IPS-18a (cell line): ENCODE measurements around the gene RNF207.
A peak's percentile ranks its signal among the peaks of the same experiment; 100 is the strongest.

Source experiments
- H3K27ac ChIP-seq: one replicate; pipeline ENCODE4 v1.5.1; 2013; ENCODE audit warnings: low read length
- H3K27me3 ChIP-seq: one replicate; pipeline ENCODE4 v1.6.1; 2013; ENCODE audit warnings: mild to moderate bottlenecking, low read length; ENCODE audit not compliant: control insufficient read depth, insufficient read depth
- H3K36me3 ChIP-seq: one replicate; pipeline ENCODE4 v1.6.1; 2013; ENCODE audit warnings: low read depth, low read length; ENCODE audit not compliant: control insufficient read depth
- H3K4me1 ChIP-seq: one replicate; pipeline ENCODE4 v1.6.1; 2013; ENCODE audit warnings: low read depth, low read length; ENCODE audit not compliant: control insufficient read depth
- H3K4me3 ChIP-seq: one replicate; pipeline ENCODE4 v1.5.1; 2013; ENCODE audit warnings: low read length
- H3K9ac ChIP-seq: one replicate; pipeline ENCODE4 v1.6.1; 2013; ENCODE audit warnings: mild to moderate bottlenecking, low read length, moderate library complexity
- H3K9me3 ChIP-seq: one replicate; pipeline ENCODE4 v1.6.1; 2013; ENCODE audit warnings: low read depth, low read length; ENCODE audit not compliant: control insufficient read depth

Gene RNF207

DNA sequence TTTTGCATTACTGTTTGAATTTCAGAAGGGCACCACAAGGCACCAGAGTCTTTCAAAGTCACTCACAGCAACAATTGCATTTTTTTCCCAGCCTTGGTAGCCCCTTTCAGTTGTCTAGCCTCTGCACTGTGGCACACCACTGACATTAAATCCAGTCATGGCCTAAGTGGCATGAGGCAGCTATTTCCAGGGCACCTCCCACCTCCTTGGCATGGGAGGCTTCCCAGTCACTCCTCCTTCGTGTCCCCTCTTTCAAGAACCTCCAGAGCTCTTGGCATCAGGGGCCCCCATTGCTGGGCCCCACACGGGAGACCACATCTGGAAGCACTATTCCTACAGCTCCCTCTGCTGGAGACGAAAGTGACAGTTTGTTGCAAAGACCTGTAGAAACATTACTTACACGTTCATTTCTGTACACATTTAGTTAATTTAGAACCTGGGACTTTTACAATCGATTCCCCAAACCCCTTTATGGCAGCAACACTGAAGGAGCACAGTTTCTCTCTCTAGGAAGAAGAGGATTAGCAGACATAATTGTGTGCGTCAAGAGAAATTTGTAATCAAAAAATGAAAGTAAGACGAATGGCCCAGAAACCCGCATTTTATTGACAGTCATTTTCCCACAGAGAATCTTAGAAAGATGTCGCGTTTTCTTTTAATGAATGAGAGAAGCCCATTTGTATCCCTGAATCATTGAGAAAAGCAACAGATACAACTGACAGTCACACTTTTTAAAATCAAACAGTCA lies 20.1 kb upstream of the RNF207 start:
- Histone ChIP-seq H3K36me3 (peaks cover 49% of the 10 kb centered on the region), H3K4me3 (no peak overlapping the region), H3K27me3 (peaks cover 23% of the 10 kb centered on the region), H3K27ac (no peak overlapping the region), H3K9ac (no peak overlapping the region), H3K4me1 (peaks cover 11% of the 10 kb centered on the region), H3K9me3 (no peaks in the 10 kb centered on the region)

DNA sequence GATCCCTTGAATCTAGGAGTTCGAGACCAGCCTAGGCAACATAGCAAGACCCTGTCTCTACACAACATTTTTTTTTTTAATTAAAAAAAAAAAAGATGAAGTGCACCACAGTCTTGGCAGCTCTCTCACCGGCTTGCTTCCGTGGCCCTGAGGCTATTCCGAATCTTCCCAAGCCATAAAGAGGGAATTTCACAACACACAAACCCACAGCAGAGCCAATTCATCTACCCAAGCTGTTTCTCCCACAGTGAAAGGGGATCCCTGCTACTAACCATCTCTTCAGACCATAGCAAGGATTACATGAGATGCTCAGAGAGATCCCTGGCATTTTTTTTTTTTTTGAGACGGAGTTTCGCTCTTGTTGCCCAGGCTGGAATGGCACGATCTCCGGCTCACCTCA lies 17.5 kb upstream of the RNF207 start:
- H3K4me3 ChIP-seq: no peak overlapping the region
- H3K27ac ChIP-seq: no peak overlapping the region
- no peak overlapping the region for H3K9ac ChIP-seq
- H3K9me3 ChIP-seq: no peaks in the 10 kb centered on the region
- no peaks in the 10 kb centered on the region for H3K27me3 ChIP-seq
- H3K4me1 ChIP-seq: peaks cover 5% of the 10 kb centered on the region
- peaks cover 70% of the 10 kb centered on the region for H3K36me3 ChIP-seq

DNA sequence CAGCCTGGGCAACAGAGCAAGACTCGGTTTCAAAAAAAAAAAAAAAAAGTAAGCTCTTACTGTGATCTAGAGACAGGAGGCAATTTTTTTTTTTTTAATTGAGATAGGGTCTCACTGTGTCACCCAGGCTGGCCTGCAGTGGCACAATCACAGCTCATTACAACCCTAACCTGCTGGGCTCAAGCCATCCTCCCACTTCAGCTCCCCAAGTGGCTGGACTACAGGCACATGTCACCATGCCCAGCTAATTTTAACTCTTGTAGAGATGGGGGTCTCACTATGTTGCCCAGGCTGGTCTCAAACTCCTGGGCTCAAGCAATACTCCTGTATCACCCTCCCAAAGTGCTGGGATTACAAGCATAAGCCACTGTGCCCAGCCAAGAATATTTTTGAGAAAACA lies 14.0 kb upstream of the RNF207 start:
- no peaks in the 10 kb centered on the region for H3K27me3 ChIP-seq
- H3K4me1 ChIP-seq: no peaks in the 10 kb centered on the region
- peaks cover 78% of the 10 kb centered on the region for H3K36me3 ChIP-seq
- no peak overlapping the region for H3K27ac ChIP-seq
- H3K9ac ChIP-seq: no peak overlapping the region
- no peaks in the 10 kb centered on the region for H3K9me3 ChIP-seq
- no peak overlapping the region for H3K4me3 ChIP-seq

DNA sequence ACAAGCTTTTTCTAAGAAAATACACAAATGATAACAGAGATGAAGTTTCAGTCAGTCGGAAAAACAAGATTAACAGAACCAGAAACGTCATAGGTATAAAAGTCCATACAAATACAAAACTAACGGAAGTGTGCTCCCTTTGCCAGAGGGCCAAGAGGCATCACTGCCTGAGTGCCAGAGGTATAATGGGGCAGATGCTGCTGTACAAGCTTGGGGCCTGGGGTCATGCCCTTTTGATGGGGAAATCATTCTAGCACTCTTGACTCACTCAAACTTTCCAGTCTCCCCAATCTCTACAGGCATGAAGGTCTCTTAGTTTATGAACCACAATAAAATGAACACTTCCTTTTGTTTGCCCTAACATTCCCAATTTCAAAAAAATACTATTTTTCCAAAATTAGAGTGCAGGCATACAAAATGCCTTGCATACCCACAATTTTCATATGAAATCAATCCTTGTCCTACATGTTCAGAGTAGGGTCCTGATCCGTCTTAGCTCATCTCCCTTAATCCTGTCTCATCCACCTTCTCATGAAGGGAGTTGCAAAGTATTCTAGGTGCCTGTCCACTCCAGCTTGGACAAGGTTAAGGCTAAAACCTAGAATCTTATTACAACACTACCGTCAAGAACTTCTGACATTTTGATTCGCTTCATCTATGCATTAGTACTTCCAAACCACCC lies 8.0 kb upstream of the RNF207 start:
- Histone ChIP-seq H3K27me3 (no peaks in the 10 kb centered on the region), H3K4me1 (peaks cover 17% of the 10 kb centered on the region), H3K36me3 (peaks cover 38% of the 10 kb centered on the region), H3K4me3 (peak overlapping the region; percentile 86), H3K9ac (peak overlapping the region; percentile 93), H3K9me3 (no peaks in the 10 kb centered on the region), H3K27ac (peak overlapping the region; percentile 2)

DNA sequence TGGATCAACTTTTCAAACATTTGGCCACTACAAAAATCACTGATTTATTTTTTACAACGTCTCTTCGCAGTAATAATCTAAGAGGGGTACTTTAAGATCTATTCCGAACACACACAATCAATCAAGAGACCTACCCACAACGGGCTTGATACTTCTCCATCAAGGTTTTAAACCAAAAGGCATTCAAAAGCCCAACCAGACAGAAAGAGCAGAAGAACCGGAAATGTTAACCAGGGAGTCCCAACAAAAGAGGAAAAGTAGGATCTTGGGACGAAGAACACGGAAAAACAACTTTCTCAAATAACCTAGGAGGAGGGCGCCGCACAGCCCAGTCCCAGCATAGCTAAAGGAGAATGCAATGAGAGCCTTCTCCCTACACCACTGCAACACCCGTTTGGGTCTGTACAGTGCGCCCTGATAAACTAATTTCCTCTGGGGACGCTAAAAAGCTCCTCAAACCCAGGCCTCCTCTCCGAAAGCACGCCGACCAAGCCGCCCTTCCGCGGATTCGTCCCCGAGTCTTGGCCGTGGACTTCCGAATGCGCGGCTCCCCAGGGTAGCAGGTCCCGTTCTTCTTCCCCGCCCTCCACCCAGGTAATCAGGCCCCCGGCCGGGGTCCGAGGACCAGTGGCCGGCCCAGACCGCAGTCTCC lies 7.1 kb upstream of the RNF207 start:
- peaks cover 29% of the 10 kb centered on the region for H3K36me3 ChIP-seq
- H3K9me3 ChIP-seq: no peaks in the 10 kb centered on the region
- peak overlapping the region; percentile 93 for H3K9ac ChIP-seq
- peak overlapping the region; percentile 61 for H3K27ac ChIP-seq
- H3K27me3 ChIP-seq: no peaks in the 10 kb centered on the region
- H3K4me3 ChIP-seq: peak overlapping the region; percentile 86
- peaks cover 17% of the 10 kb centered on the region for H3K4me1 ChIP-seq

DNA sequence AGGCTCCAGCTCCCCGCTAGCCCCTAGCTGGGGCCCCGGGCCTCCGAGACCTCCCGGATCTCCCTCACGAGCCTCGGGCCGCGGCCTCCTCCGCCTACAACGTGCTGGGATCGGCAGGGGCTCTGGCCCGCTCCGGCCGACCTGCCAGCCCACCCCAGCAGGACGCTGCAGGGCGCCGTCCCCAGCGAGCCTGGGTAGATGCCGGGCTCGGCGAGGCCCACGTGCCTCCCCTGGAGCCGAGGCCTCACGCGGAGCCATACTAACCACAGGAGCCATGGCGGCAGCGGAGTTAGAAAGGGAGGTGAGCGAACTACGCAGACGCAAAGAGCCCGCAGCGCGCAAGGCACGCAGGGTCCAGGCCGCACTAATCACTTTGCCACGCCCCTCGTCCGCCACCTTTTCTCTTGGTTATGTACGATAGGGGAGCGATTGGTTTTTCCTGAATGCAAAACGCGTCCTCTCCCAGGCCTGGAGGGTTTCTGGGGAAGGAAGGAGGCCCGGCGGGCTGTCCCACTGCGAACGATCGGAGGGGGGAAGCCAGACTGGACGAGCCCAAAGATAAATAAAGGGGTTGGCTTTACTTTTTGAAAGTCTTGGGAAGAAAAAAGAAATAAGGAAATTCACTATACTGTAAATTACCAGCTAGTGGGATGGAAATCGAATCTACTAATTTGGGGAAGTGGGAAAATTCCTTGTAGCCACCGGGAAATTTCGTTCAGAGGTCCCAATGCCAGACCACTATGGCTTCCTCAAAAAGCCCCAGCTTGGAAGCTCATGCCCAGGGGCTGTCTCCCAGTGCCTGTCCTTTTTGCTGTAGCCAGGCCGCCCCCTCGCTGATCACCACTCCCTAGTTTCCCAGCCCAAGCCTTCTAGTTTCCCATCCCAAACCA lies 6.4 kb upstream of the RNF207 start, which contains the start of gene RPL22:
Gene RPL22, minus strand, starts transcription at position 298 of the 890 bp plus-strand sequence. Its CDS starts 22 bp downstream, at position 276.
- Histone ChIP-seq H3K27ac (peak within 1 kb of the TSS; percentile 80), H3K9me3 (no peaks in the 10 kb centered on the region), H3K9ac (peak within 1 kb of the TSS; percentile 93), H3K4me1 (peaks cover 17% of the 10 kb centered on the region), H3K27me3 (no peaks in the 10 kb centered on the region), H3K4me3 (peak within 1 kb of the TSS; percentile 86), H3K36me3 (peaks cover 21% of the 10 kb centered on the region)

DNA sequence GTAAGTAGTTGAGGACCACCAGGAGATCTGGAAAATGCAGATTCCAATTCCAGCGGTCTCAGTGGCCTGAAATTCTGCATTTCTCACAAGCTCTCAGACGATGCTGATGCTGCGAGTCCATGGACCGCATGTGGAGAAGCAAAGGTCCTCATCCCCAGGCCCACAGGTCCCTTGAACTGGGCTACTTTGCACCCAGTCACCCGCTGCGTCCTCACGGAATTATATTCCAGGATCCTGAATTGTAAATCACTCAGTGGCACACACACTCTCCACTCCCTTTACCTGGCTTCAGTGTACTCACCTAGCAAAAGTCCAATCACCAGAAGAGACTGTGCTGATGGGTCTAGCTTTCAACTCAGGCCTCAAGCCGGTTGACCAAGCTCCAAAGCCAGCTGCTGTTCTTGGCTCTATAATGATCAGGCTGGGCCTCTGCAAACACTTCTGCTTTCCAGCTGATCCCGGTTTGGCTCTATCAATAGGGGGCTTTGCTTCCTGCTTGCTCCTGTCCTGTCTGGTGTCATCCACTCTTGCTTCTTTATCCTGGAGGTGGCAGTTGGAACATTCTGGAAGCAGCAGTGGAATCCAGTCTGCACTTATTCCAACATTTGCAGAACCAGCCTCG lies 5.6 kb upstream of the RNF207 start:
- Histone ChIP-seq H3K4me1 (peaks cover 17% of the 10 kb centered on the region), H3K4me3 (peak overlapping the region; percentile 86), H3K9ac (peak overlapping the region; percentile 93), H3K27me3 (peaks cover under 1% of the 10 kb centered on the region), H3K27ac (peak overlapping the region; percentile 80), H3K9me3 (no peaks in the 10 kb centered on the region), H3K36me3 (peaks cover 18% of the 10 kb centered on the region)

DNA sequence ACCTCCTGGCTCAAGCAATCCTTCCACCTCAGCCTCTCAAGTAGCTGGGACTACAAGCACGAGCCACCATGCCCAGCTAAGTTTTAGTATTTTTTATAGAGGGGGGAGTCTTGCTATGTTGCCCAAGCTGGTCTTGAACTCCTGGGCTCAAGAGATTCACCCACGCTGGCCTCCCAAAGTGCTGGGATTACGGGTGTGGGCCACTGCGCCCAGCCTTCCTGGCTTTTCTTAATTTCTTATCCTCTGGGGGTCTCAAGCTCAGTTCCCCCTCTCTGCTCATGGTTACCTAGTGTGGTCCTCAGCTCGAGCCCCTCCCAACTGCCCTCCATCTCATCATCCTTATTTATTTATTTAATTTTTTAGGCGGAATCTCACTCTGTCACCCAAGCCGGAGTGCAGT lies 3.7 kb upstream of the RNF207 start:
- peaks cover 4% of the 10 kb centered on the region for H3K36me3 ChIP-seq
- H3K27me3 ChIP-seq: peaks cover 20% of the 10 kb centered on the region
- no peak overlapping the region for H3K4me3 ChIP-seq
- no peaks in the 10 kb centered on the region for H3K9me3 ChIP-seq
- no peak overlapping the region for H3K27ac ChIP-seq
- peaks cover 17% of the 10 kb centered on the region for H3K4me1 ChIP-seq
- no peak overlapping the region for H3K9ac ChIP-seq

DNA sequence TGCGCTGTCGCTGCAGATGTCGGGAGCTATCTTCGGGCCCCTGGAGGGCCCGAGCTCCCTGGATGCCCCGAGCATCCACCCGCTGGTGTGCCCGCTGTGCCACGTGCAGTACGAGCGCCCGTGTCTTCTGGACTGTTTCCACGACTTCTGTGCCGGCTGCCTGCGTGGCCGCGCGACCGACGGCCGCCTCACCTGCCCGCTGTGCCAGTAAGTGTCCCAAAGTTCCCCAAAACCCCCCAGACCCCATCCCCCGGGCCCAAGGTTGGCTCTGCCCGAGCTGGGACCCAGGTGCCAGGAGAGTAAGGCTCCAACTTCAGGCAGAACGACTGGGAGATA lies 569 bp downstream of the RNF207 start:
- peaks cover 47% of the 10 kb centered on the region for H3K27me3 ChIP-seq
- H3K9ac ChIP-seq: no peak overlapping the region
- no peak overlapping the region for H3K4me3 ChIP-seq
- peaks cover 3% of the 10 kb centered on the region for H3K4me1 ChIP-seq
- no peak overlapping the region for H3K27ac ChIP-seq
- no peaks in the 10 kb centered on the region for H3K9me3 ChIP-seq
- H3K36me3 ChIP-seq: no peaks in the 10 kb centered on the region

DNA sequence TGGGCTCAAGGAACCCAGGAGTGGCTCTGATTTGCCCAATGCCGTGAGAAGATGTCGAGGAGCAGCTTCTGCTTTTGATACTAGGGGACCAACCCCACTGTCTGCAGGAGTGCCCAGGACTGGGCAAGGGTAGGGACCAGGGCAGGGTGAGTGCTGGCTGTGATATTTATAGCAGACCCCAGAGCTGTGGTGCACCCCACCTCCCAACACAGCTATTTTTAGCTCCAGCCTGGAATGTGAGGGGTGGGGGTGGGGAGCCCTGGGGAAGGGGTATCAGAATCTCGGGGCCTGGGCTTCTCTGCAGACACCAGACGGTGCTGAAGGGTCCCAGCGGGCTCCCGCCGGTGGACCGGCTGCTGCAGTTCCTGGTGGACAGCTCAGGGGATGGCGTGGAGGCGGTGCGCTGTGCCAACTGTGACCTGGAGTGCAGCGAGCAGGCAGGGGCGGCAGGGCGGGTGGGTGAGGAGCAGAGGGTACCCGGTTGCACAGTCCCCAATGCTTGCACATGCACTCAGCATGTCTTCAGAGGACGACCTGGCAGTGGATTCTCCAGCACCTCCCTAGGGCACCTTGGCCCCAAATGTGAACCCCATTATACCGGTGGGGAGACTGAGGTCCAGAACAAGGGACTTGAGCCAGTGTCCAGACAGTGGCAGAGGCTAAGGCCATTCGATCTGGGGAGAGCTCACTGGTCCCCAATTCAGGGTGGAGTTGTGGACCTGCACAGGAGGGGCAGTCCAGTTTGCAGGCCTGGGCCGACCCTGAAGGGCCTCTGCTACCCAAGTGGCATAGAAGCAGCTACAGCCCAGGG lies 1.4 kb downstream of the RNF207 start:
- H3K27ac ChIP-seq: no peak overlapping the region

More for the DNA sequence above, 1.4 kb downstream of the RNF207 start:
- peaks cover 47% of the 10 kb centered on the region for H3K27me3 ChIP-seq
- H3K4me1 ChIP-seq: peaks cover 3% of the 10 kb centered on the region
- H3K4me3 ChIP-seq: no peak overlapping the region
- no peaks in the 10 kb centered on the region for H3K9me3 ChIP-seq
- no peaks in the 10 kb centered on the region for H3K36me3 ChIP-seq
- H3K9ac ChIP-seq: no peak overlapping the region
